Forelimb muscle (tissue), 1 donor: ENCODE data around the gene BAIAP2. TPM values are rescaled to one million over a fixed set of nuclear protein-coding genes. Genes with fewer than 3 reads are reported as not detected.

Experiments used
- DNase-seq: peaks from one replicate; pipeline ENCODE4 v3.0.0-alpha.2; 2013; ENCODE audit warnings: low read depth
- polyA plus RNA-seq: library from polyadenylated mRNA; unstranded; fragments of 120-200 nt; gene quantifications from one replicate; pipeline ENCODE4 v1.2.1, GENCODE V29; 2013; ENCODE audit not compliant: insufficient read length

Gene BAIAP2
- polyA plus RNA-seq, 1 donor: 15.4 TPM

- DNase-seq: no peak
Observed at GRCh38 chr17:81158688-81159590, 124.0 kb downstream of the BAIAP2 start.

GRCh38 chr17:81159611-81160265 lies 124.8 kb downstream of the BAIAP2 start:
- DNase-seq: no peak

- DNase-seq: no peak
Observed at GRCh38 chr17:81160306-81160705, 125.4 kb downstream of the BAIAP2 start.

GRCh38 chr17:81160747-81161453 lies 125.9 kb downstream of the BAIAP2 start:
- no peak for DNase-seq

GRCh38 chr17:81161536-81161935 lies 126.6 kb downstream of the BAIAP2 start:
- no peak for DNase-seq

GRCh38 chr17:81161972-81162371 lies 127.0 kb downstream of the BAIAP2 start:
- no peak for DNase-seq

GRCh38 chr17:81162491-81162890 lies 127.5 kb downstream of the BAIAP2 start:
- DNase-seq: no peak

- no peak for DNase-seq
Observed at GRCh38 chr17:81163051-81163695, 128.2 kb downstream of the BAIAP2 start.

- DNase-seq: no peak
Observed at GRCh38 chr17:81163703-81164370, 128.9 kb downstream of the BAIAP2 start.

- no peak for DNase-seq
Observed at GRCh38 chr17:81164371-81165245, 129.7 kb downstream of the BAIAP2 start.

GRCh38 chr17:81165246-81166032 lies 130.5 kb downstream of the BAIAP2 start, which contains the start of gene PVALEF:
Gene PVALEF, plus strand, starts transcription at chr17:81165507. Its CDS starts 15,720 bp downstream, at chr17:81181227.
- no peak for DNase-seq

GRCh38 chr17:81166033-81166492 lies 131.1 kb downstream of the BAIAP2 start, which contains the start of gene AATK:
Gene AATK, minus strand, starts transcription at chr17:81166221. Its CDS starts 229 bp downstream, at chr17:81165992.
- no peak for DNase-seq

Other genes starting within 250 kb of the BAIAP2 start
- 25.2 TPM for gene CHMP6, start 43.3 kb upstream of the BAIAP2 start, polyA plus RNA-seq
- 0.72 TPM for gene PVALEF, start 130.4 kb downstream of the BAIAP2 start, polyA plus RNA-seq
- 10.7 TPM for gene AATK, start 131.1 kb downstream of the BAIAP2 start, polyA plus RNA-seq
- gene CEP131, start 187.8 kb downstream of the BAIAP2 start, polyA plus RNA-seq: 9.4 TPM
- 15.5 TPM for gene TEPSIN, start 203.9 kb downstream of the BAIAP2 start, polyA plus RNA-seq
- gene NDUFAF8, start 204.2 kb downstream of the BAIAP2 start, polyA plus RNA-seq: 39.2 TPM